Inferior parietal cortex (tissue), 1 donor: ENCODE data around the gene FNBP1.
"Not testable (repeated sequence)": the region's sequence is repeated elsewhere in the genome, so short reads cannot be mapped to it uniquely, and the experiment has no call there.

Experiments used
- DNase-seq: peaks from one replicate; pipeline ENCODE4 v3.0.0-alpha.2; 2016; ENCODE audit errors: extremely low spot score

Gene FNBP1

DNA sequence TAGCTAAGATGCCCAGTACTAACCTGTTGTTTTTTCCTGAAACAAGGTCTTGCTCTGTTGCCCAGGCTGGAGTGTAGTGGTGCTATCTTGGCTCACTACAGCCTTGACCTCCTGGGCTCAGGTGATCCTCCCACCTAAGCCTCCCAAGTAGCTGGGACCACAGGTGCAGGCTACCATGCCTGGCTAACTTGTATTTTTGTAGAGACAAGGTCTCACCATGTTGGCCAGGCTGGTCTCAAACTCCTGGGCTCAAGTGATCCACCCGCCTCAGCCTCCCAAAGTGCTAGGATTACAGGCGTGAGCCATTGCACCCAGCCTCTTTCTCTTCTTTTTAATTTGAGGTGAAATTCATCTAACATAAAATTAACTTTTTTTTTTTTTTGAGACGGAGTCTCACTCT lies 21.1 kb downstream of the FNBP1 start:
- not testable (repeated sequence) for DNase-seq

DNA sequence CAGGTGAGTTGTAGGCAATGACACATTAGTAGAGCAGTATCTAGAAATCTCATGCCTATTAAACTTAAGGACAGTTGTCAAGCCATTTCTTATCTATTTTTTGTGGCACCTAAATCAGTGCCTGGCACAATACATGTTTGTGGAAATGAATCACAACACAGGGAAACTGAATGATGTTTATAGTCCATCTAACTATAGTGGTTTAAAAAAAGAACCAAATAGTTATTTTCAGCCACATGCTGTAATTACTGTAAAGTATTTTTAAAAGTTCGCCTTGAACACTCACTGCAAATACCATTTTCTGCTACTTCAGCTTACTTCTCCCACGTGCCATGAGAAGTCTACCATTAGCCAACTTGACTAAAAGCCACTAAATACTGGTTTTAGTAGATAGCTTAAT lies 21.9 kb downstream of the FNBP1 start:
- no peak for DNase-seq

- no peak for DNase-seq
These were observed 22.4 kb downstream of the FNBP1 start for GRCh38 chr9:130020618-130021017.

DNA sequence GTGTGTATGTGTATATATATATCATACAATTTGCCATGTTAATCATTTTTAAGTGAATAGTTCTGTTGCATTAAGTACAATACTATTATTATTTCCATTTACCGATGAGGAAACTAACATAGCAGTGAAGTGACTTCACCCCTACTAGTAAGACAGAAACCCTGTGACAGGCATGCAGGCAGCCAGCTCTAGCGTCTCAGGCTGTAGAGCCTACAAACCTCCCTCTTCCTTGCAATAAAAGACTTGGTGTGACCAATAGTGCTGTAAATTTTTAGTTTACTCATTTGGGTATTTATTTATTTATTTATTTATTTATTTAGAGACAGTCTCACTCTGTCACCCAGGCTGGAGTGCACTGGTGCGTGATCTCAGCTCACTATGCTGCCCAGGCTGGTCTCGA lies 24.7 kb downstream of the FNBP1 start:
- no peak for DNase-seq

DNA sequence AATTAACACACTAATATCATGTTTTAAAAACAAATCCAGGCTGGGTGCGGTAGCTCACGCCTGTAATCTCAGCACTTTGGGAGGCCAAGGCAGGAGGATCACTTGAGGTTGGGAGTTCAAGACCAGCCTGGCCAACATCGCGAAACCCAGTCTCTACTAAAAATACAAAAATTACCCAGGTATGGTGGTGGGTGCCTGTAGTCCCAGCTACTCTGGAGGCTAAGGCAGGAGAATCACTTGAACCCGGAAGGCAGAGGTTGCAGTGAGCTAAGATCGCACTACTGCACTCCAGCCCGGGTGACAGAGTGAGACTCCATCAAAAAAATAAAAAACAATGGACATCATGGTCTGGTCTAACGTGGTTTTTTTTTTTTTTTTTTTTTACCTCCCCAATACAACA lies 25.5 kb downstream of the FNBP1 start:
- DNase-seq = not testable (repeated sequence)

DNA sequence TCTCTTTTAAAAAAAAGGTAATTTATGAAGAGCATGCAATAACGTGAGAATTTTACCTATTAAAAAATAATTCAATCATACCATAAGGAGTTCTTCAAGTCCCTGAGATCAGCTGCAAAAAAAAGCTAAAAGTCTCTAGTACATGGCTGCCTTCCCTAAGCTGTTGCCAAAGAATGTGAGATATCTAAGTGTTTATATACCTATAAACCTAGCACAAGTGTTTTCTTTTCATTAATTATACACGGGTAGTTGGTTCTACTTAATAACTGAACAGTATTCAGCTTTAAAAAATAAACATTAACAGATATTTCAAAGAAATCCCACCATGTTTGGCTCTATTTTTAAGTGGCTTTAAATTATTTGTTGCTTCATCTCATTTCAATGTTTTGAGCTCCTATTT lies 25.9 kb downstream of the FNBP1 start:
- no peak for DNase-seq

DNA sequence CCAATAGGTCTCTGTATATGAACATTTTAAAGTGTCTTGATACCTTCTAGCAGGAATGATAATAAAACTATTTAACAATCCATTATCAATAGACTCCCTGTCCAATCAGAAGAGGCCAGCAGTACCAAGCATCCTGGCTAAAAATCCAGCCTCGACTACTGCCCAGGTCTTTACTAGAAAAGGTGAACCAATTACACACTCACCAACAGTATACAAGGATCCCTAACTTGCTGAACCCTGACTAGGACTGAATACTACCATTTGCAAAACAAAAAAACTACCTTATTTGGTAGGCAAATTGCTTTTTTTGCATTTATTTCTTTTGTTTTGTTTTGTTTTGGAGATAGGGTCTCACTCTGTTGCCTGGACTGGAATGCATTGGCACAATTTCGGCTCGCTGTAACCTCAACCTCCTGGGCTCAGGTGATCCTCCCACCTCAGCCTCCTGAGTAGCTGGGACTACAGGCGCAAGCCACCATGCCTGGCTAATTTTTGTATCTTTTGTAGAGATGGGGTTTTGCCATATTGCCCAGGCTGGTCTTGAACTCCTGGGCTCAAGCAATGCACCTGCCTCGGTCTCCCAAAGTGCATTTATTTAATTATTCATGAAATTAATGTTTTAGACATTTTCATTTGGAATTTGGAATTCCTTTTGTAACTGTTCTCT lies 27.5 kb downstream of the FNBP1 start:
- DNase-seq = no peak

- no peak for DNase-seq
These were observed 29.7 kb downstream of the FNBP1 start for GRCh38 chr9:130013326-130013725.

GRCh38 chr9:130010151-130010988 lies 32.6 kb downstream of the FNBP1 start:
- no peak for DNase-seq

GRCh38 chr9:130009546-130009945 lies 33.4 kb downstream of the FNBP1 start:
- not testable (repeated sequence) for DNase-seq

- DNase-seq = no peak
These were observed 34.5 kb downstream of the FNBP1 start for GRCh38 chr9:130008538-130008937.

- DNase-seq = not testable (repeated sequence)
These were observed 36.0 kb downstream of the FNBP1 start for GRCh38 chr9:130006952-130007351.

GRCh38 chr9:130003943-130004552 lies 38.9 kb downstream of the FNBP1 start:
- DNase-seq = no peak

DNA sequence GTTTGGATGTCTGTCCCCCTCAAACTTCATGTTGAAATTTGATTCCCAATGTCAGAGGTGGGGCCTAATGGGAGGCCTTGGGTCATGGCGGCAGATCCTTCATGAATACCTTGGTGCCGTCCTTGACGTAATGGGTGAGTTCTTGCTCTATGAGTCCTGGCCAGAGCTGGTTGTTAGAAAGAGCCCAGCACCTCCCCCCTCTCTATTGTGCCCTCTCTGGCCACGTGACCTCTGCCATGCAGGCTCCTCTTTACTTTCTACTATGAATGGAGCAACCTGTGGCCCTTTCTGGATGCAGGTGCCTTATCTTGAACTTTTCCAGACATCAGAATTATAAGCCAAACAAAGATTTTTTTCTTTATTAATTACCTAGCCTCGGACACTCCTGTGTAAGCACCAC lies 40.7 kb downstream of the FNBP1 start:
- DNase-seq = no peak

GRCh38 chr9:130001190-130001589 lies 41.8 kb downstream of the FNBP1 start:
- no peak for DNase-seq

DNA sequence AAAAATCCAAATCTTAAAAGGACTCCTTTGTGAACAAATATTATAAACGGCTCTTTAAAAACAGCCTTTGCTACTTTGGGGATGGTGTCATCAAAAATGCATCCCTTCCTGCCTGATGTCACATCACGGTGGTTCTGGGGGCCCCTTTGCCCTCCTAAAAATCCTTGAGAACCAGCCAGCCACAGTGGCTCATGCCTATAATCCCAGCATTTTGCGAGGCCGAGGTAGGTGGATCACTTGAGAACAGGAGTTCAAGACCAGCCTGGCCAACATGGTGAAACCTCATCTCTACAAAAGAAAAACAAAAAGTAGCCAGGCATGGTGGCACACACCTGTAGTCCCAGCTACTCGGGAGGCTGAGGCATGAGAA lies 43.9 kb downstream of the FNBP1 start:
- DNase-seq = no peak

DNA sequence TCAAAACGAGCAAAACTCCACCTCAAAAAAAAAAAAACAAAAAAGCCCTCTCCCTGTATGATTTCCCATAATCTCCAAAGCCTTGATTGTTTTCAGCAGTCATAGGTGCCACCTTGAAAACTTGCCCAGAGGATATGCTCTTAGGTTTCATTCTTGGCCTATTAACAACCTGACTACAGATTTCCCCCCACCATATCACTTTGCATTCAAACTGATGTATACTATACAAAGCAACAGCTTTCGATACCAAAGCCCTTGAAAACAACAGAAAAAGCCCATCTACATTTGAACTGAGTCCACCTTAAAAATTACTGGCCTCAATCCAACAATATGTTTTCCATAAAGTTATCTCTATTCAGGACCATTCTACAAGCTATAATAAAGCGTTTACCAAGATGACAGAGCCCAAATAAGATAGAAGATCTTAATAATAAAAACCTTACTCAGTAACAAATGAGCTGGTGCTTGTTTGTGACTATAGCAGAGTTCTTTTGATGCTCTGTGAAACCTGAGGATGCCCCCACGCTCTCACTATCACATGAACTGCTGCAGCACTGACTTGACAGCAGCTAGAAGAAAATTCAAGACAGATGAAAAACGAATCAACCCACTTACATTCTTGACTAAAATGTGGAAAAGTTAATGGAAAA lies 44.4 kb downstream of the FNBP1 start:
- DNase-seq = no peak

- not testable (repeated sequence) for DNase-seq
These were observed 45.3 kb downstream of the FNBP1 start for GRCh38 chr9:129997706-129998105.

- no peak for DNase-seq
These were observed 46.7 kb downstream of the FNBP1 start for GRCh38 chr9:129996161-129996830.

GRCh38 chr9:129995409-129996160 lies 47.4 kb downstream of the FNBP1 start:
- no peak for DNase-seq

GRCh38 chr9:129994882-129995281 lies 48.1 kb downstream of the FNBP1 start:
- no peak for DNase-seq
